GM23338 (cell line): Measurements from ENCODE around the gene CCDC178. TPM values are rescaled to one million over a fixed set of nuclear protein-coding genes. Genes with fewer than 3 reads are reported as not detected.

Experiments
- ATAC-seq: fragments of 200-7000 bp; cut with Tn5 transposase; 3 replicates; pipeline ENCODE4 v1.9.1; 2020
- DNase-seq: peaks from one replicate; pipeline ENCODE4 v3.0.0-alpha.2; 2015; ENCODE audit warnings: low spot score
- H2AFZ ChIP-seq: fragments of 200-600 bp; sonication (generic); 2 replicates; pipeline ENCODE4 v1.8.0; 2016; ENCODE audit warnings: antibody characterized with exemption, mild to moderate bottlenecking, moderate library complexity
- H3F3A ChIP-seq: fragments of 200-600 bp; sonication (generic); replicated peaks from 2 replicates; pipeline ENCODE4 v1.8.0; 2017; ENCODE audit warnings: antibody characterized with exemption, mixed run types, low read depth
- H3K27ac ChIP-seq: fragments of 200-600 bp; sonication (generic); 2 replicates; pipeline ENCODE4 v1.6.1; 2016; ENCODE audit warnings: low read depth
- H3K27me3 ChIP-seq: fragments of 200-600 bp; sonication (generic); 2 replicates; pipeline ENCODE4 v1.8.0; 2016; ENCODE audit warnings: mild to moderate bottlenecking, mixed run types, moderate library complexity; ENCODE audit not compliant: insufficient read depth
- H3K36me3 ChIP-seq: fragments of 200-600 bp; sonication (generic); 2 replicates; pipeline ENCODE4 v1.8.0; 2016; ENCODE audit warnings: mild to moderate bottlenecking; ENCODE audit not compliant: insufficient read depth
- H3K4me1 ChIP-seq: fragments of 200-600 bp; sonication (generic); 2 replicates; pipeline ENCODE4 v1.8.0; 2016; ENCODE audit warnings: mild to moderate bottlenecking, moderate library complexity; ENCODE audit not compliant: insufficient read depth
- H3K4me2 ChIP-seq: fragments of 200-600 bp; sonication (generic); 2 replicates; pipeline ENCODE4 v1.7.1; 2017; ENCODE audit warnings: mixed run types
- H3K4me3 ChIP-seq: fragments of 200-600 bp; sonication (generic); 2 replicates; pipeline ENCODE4 v1.6.1; 2016; ENCODE audit warnings: mixed run types
- H3K79me2 ChIP-seq: fragments of 200-600 bp; sonication (generic); replicated peaks from 2 replicates; pipeline ENCODE4 v1.8.0; 2017; ENCODE audit warnings: mild to moderate bottlenecking; ENCODE audit not compliant: insufficient read depth
- H3K9me2 ChIP-seq: fragments of 200-600 bp; sonication (generic); 2 replicates; pipeline ENCODE4 v1.8.0; 2017; ENCODE audit not compliant: insufficient read depth
- H4K20me1 ChIP-seq: fragments of 200-600 bp; sonication (generic); replicated peaks from 2 replicates; pipeline ENCODE4 v1.8.0; 2017; ENCODE audit warnings: mild to moderate bottlenecking; ENCODE audit not compliant: insufficient read depth
- H3K27ac Mint-ChIP-seq: 2 replicates; pipeline ENCODE4 v1.8.0; 2020; ENCODE audit warnings: inconsistent platforms, mild to moderate bottlenecking, moderate library complexity, mixed read lengths
- H3K27me3 Mint-ChIP-seq: 3 replicates; pipeline ENCODE4 v1.8.0; 2022; ENCODE audit warnings: low read depth, mild to moderate bottlenecking, moderate library complexity, mixed read lengths, inconsistent platforms; ENCODE audit not compliant: insufficient read depth, poor library complexity
- H3K36me3 Mint-ChIP-seq: 3 replicates; pipeline ENCODE4 v1.8.0; 2021; ENCODE audit warnings: low read depth, mild to moderate bottlenecking, inconsistent platforms, moderate library complexity, mixed read lengths
- H3K4me1 Mint-ChIP-seq: 3 replicates; pipeline ENCODE4 v1.8.0; 2020; ENCODE audit warnings: mild to moderate bottlenecking, inconsistent platforms, mixed read lengths
- H3K4me3 Mint-ChIP-seq: 3 replicates; pipeline ENCODE4 v1.8.0; 2021; ENCODE audit warnings: moderate library complexity, mild to moderate bottlenecking, inconsistent platforms, mixed read lengths
- H3K9me3 Mint-ChIP-seq: 3 replicates; pipeline ENCODE4 v1.8.0; 2020; ENCODE audit warnings: moderate library complexity, mild to moderate bottlenecking, inconsistent platforms, mixed read lengths
- CREB1 ChIP-seq: fragments of 250-450 bp; sonication (Bioruptor Pico); IDR thresholded peaks from 2 replicates; pipeline ENCODE4 v1.5.0; 2020; ENCODE audit warnings: low read depth, mild to moderate bottlenecking, moderate library complexity
- ETS1 ChIP-seq: IDR thresholded peaks from 2 replicates; pipeline ENCODE4 v1.6.1; 2016; ENCODE audit warnings: antibody characterized with exemption
- EZH2 ChIP-seq: fragments of 200-600 bp; sonication (generic); IDR thresholded peaks from one replicate; pipeline ENCODE4 v1.8.0; 2017; ENCODE audit warnings: antibody characterized with exemption, mild to moderate bottlenecking, low read depth; ENCODE audit not compliant: unreplicated experiment
- EZH2phosphoT487 ChIP-seq: fragments of 200-600 bp; sonication (generic); IDR thresholded peaks from one replicate; pipeline ENCODE4 v1.8.1; 2018; ENCODE audit warnings: antibody characterized with exemption; ENCODE audit not compliant: unreplicated experiment
- JUNB ChIP-seq: IDR thresholded peaks from one replicate; pipeline ENCODE4 v1.6.1; 2016; ENCODE audit warnings: antibody characterized with exemption; ENCODE audit not compliant: unreplicated experiment
- NANOG ChIP-seq: IDR thresholded peaks from 2 replicates; pipeline ENCODE4 v1.6.1; 2016; ENCODE audit warnings: antibody characterized with exemption, borderline replicate concordance
- POLR2AphosphoS5 ChIP-seq: IDR thresholded peaks from 2 replicates; pipeline ENCODE4 v1.6.1; 2016; ENCODE audit warnings: antibody characterized with exemption, low read depth
- REST ChIP-seq: IDR thresholded peaks from one replicate; pipeline ENCODE4 v1.6.1; 2018; ENCODE audit warnings: antibody characterized with exemption; ENCODE audit not compliant: unreplicated experiment
- STAT1 ChIP-seq: IDR thresholded peaks from one replicate; pipeline ENCODE4 v1.6.1; 2016; ENCODE audit warnings: antibody characterized with exemption; ENCODE audit not compliant: unreplicated experiment
- ZNF114 ChIP-seq: fragments of 250-450 bp; sonication (Bioruptor Pico); IDR thresholded peaks from 2 replicates; pipeline ENCODE4 v1.5.0; 2020; ENCODE audit warnings: mild to moderate bottlenecking, moderate library complexity
- ZNF331 ChIP-seq: fragments of 250-450 bp; sonication (Bioruptor Pico); IDR thresholded peaks from 2 replicates; pipeline ENCODE4 v1.5.0; 2020; ENCODE audit warnings: low read depth, mild to moderate bottlenecking, moderate library complexity
- ZNF462 ChIP-seq: fragments of 250-450 bp; sonication (Bioruptor Pico); IDR thresholded peaks from 2 replicates; pipeline ENCODE4 v1.5.0; 2020; ENCODE audit warnings: mild to moderate bottlenecking, moderate library complexity
- polyA plus RNA-seq: library from polyadenylated mRNA; unstranded; fragments of >200 nt; fragmentation: Nextera tagmentation; extraction: Ambion mirVana; gene quantifications from 2 replicates; pipeline ENCODE4 v1.2.1, GENCODE V29; 2016
- total RNA-seq: library from RNA; depleted of rRNA; stranded (reverse); fragments of >200 nt; shearing (Covaris generic); gene quantifications from 2 replicates; pipeline ENCODE4 v1.2.3, GENCODE V29; 2014
- TF ChIP-seq, protein P1 (sequence below), 2 experiments: fragments of 200-600 bp in 1 of 2; sonication (generic) in 1 of 2; conservative IDR thresholded peaks; 2 replicates each; pipeline versions ENCODE4 v1.5.1 to v1.6.1; 2016 to 2017; ENCODE audit warnings: antibody characterized with exemption in 2 of 2, low read depth in 2 of 2, mild to moderate bottlenecking in 2 of 2, moderate library complexity in 1 of 2

Gene CCDC178
- total and polyA plus RNA-seq, 2 experiments from 2014 or later: 0.17 to 0.24 TPM

DNA sequence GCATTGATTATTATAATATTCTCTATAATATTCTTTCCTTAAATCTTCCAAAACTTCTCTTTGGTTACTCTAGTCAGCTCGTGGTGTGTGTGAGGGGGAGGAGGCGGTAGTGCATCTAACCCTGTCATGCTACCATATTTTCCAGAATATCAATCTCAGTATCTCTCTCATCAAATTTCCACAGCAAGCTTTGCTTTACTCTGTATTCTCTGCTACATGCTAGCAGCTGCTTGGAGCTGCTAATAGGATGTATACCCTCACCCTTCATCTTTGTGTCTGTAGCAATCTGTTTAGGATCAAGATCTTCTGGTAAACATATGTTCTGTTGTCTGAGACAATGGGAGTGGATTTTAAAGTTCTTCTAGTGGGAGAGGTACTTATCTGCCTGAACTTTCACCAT is 363.9 kb downstream of the CCDC178 start:
- Histone ChIP-seq H3F3A (no peaks in the 10 kb centered on the region), H3K4me2 (no peak overlapping the region), H3K4me3 (no peak overlapping the region), H3K9me2 (no peaks in the 10 kb centered on the region), H3K79me2 (no peaks in the 10 kb centered on the region), H3K27ac (no peak overlapping the region), H4K20me1 (no peaks in the 10 kb centered on the region), H3K4me1 (no peaks in the 10 kb centered on the region), H3K27me3 (no peaks in the 10 kb centered on the region), H2AFZ (no peak overlapping the region), H3K36me3 (no peaks in the 10 kb centered on the region)
- no peaks in the 10 kb centered on the region for H3K36me3 Mint-ChIP-seq
- DNase-seq (no peak), ATAC-seq (no peak)
- no peaks in the 10 kb centered on the region for H3K9me3 Mint-ChIP-seq
- TF ChIP-seq EZH2 (no peak), ETS1 (no peak), ZNF114 (CRISPR knock-in tag) (no peak), NANOG (no peak), EZH2phosphoT487 (no peak), STAT1 (no peak), REST (no peak), ZNF331 (CRISPR knock-in tag) (no peak), ZNF462 (CRISPR knock-in tag) (no peak), JUNB (no peak), POLR2AphosphoS5 (no peak), CREB1 (CRISPR knock-in tag) (no peak)
- TF ChIP-seq, protein P1, sequence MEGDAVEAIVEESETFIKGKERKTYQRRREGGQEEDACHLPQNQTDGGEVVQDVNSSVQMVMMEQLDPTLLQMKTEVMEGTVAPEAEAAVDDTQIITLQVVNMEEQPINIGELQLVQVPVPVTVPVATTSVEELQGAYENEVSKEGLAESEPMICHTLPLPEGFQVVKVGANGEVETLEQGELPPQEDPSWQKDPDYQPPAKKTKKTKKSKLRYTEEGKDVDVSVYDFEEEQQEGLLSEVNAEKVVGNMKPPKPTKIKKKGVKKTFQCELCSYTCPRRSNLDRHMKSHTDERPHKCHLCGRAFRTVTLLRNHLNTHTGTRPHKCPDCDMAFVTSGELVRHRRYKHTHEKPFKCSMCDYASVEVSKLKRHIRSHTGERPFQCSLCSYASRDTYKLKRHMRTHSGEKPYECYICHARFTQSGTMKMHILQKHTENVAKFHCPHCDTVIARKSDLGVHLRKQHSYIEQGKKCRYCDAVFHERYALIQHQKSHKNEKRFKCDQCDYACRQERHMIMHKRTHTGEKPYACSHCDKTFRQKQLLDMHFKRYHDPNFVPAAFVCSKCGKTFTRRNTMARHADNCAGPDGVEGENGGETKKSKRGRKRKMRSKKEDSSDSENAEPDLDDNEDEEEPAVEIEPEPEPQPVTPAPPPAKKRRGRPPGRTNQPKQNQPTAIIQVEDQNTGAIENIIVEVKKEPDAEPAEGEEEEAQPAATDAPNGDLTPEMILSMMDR (conservative IDR thresholded peaks at IDR 0.05; ENCODE audit: low read depth in 2 of 2): no peak
- H3K4me3 Mint-ChIP-seq: no peak overlapping the region
- no peaks in the 10 kb centered on the region for H3K4me1 Mint-ChIP-seq
- no peak overlapping the region for H3K27ac Mint-ChIP-seq
- no peaks in the 10 kb centered on the region for H3K27me3 Mint-ChIP-seq
